Measurements from ENCODE around the gene PARD3B. TPM values are rescaled to one million over a fixed set of nuclear protein-coding genes. Genes with fewer than 3 reads are reported as not detected.

PARD3B gene
- total RNA-seq, 1 donor from 2014 or later = 21.7 TPM

GRCh38 chr2:205066081-205066480, 520.8 kb downstream of the PARD3B start:
- no peak for DNase-seq

GRCh38 chr2:205069928-205070327, 524.7 kb downstream of the PARD3B start:
- DNase-seq = no peak

GRCh38 chr2:205070889-205071288, 525.6 kb downstream of the PARD3B start:
- DNase-seq = no peak

GRCh38 chr2:205073433-205074020, 528.3 kb downstream of the PARD3B start:
- DNase-seq = peak; percentile 49

GRCh38 chr2:205076405-205076804, 531.1 kb downstream of the PARD3B start:
- no peak for DNase-seq

- DNase-seq = no peak
These were observed 531.9 kb downstream of the PARD3B start for GRCh38 chr2:205077159-205077558.

- DNase-seq = no peak
These were observed 533.5 kb downstream of the PARD3B start for GRCh38 chr2:205078762-205079161.

- DNase-seq = no peak
These were observed 533.9 kb downstream of the PARD3B start for GRCh38 chr2:205079173-205079572.

- DNase-seq = no peak
These were observed 541.4 kb downstream of the PARD3B start for GRCh38 chr2:205086662-205087061.

GRCh38 chr2:205087862-205088261, 542.6 kb downstream of the PARD3B start:
- no peak for DNase-seq

GRCh38 chr2:205089958-205090357, 544.7 kb downstream of the PARD3B start:
- no peak for DNase-seq

GRCh38 chr2:205091411-205091810, 546.1 kb downstream of the PARD3B start:
- DNase-seq = no peak

GRCh38 chr2:205094031-205094430, 548.8 kb downstream of the PARD3B start:
- DNase-seq = no peak

GRCh38 chr2:205103699-205104098, 558.4 kb downstream of the PARD3B start:
- no peak for DNase-seq

- no peak for DNase-seq
These were observed 562.5 kb downstream of the PARD3B start for GRCh38 chr2:205107810-205108209.

GRCh38 chr2:205115511-205115910, 570.2 kb downstream of the PARD3B start:
- DNase-seq = peak; percentile 73

GRCh38 chr2:205117125-205117524, 571.9 kb downstream of the PARD3B start:
- no peak for DNase-seq

- no peak for DNase-seq
These were observed 573.9 kb downstream of the PARD3B start for GRCh38 chr2:205119136-205119535.

- DNase-seq = no peak
These were observed 583.5 kb downstream of the PARD3B start for GRCh38 chr2:205128726-205129125.

GRCh38 chr2:205129531-205129930, 584.3 kb downstream of the PARD3B start:
- peak; percentile 15 for DNase-seq

- no peak for DNase-seq
These were observed 585.0 kb downstream of the PARD3B start for GRCh38 chr2:205130111-205130829.

GRCh38 chr2:205133544-205133943, 588.3 kb downstream of the PARD3B start:
- DNase-seq = no peak

GRCh38 chr2:205138735-205139134, 593.5 kb downstream of the PARD3B start:
- no peak for DNase-seq

GRCh38 chr2:205139822-205140463, 594.7 kb downstream of the PARD3B start:
- peak; percentile 41 for DNase-seq
